HG02885 (cell line): Measurements from ENCODE around the gene GLCCI1.

Source experiments
- ATAC-seq: cut with Tn5 transposase; IDR thresholded peaks from one replicate; pipeline ENCODE4 v1.9.1; 2021; ENCODE audit warnings: mild to moderate bottlenecking; ENCODE audit not compliant: unreplicated experiment, poor library complexity

The GLCCI1 gene

DNA sequence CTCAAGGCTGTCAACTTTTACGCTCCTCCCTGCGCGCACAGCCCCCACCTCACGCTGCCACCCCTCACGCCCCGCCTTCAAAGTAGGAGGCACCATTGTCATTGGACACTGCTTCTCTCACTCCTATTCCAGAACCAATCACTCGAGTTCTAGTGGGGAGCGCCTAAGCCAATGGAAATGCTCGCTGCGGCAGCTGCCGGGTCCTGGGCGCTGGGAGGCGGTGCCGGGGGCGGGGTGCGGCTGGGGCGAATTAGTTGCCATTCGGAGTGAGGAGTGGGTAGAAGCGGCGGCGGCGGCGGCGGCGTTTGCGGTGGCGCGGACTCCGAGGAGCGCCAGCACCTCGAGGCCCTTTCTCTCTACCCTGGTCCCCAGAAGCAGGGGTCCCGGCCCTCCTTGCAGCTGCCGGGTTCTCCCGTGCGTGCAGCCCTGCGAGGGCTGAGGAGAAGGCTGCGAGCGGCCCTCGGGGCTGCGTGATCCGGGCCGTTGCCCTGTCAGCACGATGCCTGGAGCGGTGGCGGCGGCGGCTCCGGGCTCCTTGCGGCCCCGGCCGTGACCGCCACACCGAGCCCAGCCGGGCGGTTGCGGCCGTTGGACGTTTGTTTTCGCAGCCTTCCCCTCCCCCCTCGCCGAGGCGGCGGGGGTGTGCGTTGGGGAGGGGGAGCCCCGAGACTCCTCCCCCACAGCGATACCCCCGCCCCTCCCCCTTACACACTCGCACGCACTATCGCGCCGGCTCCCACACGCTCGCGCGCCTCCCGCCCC, at the start of gene GLCCI1:
GLCCI1 (plus strand) TSS at position 253 of the 762 bp plus-strand sequence. CDS start 555 bp downstream, outside the sequence.
- peak; percentile 79 for ATAC-seq

GRCh38 chr7:7919449-7919945, 49.1 kb upstream of the GLCCI1 start:
- ATAC-seq: peak; percentile 37

- no peak for ATAC-seq
Observed at GRCh38 chr7:7920056-7920455, 48.5 kb upstream of the GLCCI1 start.

GRCh38 chr7:7920481-7920880, 48.1 kb upstream of the GLCCI1 start:
- ATAC-seq: peak; percentile 87

DNA sequence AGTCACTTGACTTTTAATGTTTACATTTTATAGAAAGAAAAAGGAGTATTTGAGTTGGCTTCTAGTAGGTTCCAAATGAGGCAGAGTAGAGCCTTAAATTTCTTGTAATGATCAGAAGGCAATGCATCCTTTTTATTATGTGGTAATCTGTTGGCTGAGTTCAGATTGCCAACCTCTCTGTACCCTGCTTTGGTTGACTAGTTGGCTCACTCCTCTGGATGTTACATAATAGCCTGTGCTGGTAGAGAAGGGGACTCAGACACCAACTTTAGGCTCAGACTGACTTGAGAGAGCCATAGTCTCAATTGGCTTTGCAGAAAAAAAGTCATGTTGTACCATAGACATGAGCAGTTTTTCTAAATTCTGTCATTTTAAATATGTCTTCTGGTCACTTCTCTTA, 46.8 kb upstream of the GLCCI1 start:
- ATAC-seq: no peak

GRCh38 chr7:7922684-7923385, 45.8 kb upstream of the GLCCI1 start:
- ATAC-seq: no peak

GRCh38 chr7:7923818-7924217, 44.8 kb upstream of the GLCCI1 start:
- ATAC-seq: no peak

DNA sequence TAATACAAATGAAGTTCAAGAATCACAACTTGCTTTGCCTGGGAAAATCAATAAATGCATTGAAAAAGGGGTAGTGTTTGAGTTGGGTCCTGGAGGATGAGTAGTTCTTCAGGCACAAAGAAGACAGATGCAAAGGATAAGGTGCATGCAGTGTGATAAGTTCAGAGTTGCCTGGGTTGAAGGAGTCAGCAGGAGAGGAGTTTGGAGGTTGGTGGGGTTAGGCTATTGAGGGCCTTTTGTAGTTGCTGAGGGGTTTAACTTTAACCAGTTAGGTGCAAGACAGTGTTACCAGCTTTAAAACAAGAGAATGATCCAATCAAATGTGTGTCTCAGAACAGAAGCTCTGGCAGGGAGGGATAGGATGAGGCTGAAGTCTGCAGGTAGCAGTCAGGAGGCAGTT, 44.3 kb upstream of the GLCCI1 start:
- no peak for ATAC-seq

DNA sequence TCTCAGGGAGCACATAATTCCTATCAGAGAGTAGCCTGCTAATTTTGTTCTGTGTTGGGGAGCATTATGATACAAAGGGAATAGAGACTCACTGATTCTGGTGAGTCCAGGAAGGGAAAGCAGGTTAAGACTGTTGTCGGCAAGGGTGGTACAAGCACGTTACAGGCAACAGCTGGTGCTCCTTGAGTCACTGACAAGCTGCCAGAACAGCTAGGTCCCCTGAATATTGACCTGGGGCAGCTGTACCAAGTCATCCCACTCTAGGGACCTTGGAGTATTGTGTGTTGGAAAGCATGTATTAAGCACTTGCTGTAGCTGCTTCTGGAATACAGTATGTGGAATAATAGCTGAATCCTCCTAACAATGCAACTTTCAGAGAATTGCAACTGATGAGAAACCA, 37.0 kb upstream of the GLCCI1 start:
- ATAC-seq: no peak

DNA sequence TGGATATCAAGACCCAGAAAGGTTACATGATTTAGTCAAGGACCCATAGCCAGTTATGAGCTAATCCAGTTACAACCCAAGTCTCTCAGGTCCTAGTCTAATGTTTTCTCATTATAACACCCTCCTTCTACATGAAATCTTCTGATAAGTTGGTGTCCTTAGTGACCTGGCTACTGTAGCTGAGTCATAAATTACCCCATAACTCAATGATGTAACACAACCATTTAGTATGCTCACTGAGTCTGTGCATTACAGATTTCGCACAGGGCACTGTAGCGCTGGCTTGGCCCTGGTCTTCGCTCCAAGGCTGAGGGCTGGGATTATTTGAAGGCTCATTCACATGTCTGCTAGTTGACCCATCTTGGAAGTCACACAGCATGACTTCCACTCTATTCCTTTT, 36.0 kb upstream of the GLCCI1 start:
- no peak for ATAC-seq

GRCh38 chr7:7933915-7934526, 34.6 kb upstream of the GLCCI1 start:
- ATAC-seq: no peak

DNA sequence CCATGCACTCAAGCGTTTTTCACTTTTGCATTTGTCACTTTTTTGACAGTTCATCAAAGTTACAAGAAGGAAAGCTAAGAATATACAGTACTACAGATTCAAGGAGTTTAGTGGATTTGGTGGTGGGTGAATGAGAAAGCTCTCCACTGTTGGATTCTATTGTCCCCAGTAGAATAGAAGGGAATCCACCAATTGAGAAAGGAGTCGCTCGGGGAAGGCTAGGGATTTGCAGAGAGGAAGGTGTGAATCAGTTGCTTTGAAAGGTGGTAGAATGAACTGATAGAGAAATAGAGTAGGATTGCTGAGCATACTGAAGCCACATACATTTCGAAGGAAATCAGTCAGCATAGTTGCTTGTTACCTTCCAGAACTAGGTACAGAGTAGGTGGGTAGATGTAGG, 33.7 kb upstream of the GLCCI1 start:
- no peak for ATAC-seq

- ATAC-seq: no peak
Observed at GRCh38 chr7:7938471-7938870, 30.1 kb upstream of the GLCCI1 start.

- no peak for ATAC-seq
Observed at GRCh38 chr7:7943951-7944350, 24.6 kb upstream of the GLCCI1 start.

- peak; percentile 90 for ATAC-seq
Observed at GRCh38 chr7:7944619-7945282, 23.8 kb upstream of the GLCCI1 start.

- no peak for ATAC-seq
Observed at GRCh38 chr7:7946486-7946885, 22.1 kb upstream of the GLCCI1 start.

DNA sequence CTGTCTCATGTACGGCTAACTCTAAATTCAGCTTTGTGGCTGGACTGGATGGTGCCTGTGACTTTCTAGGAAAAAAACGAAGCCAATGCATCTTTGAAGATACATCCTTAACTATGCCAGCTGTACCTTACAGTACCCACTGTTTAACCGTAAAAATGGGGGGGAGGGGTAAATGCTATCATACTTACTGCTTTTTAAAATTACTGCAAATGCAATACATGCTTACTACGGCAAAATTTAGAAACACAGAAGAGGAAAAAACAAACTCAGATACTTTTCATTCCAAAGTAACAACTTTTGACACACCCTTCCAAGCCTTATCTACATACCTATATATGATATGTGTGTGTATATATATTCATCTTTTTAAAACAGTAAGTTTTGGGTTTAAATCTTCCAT, 20.4 kb upstream of the GLCCI1 start:
- ATAC-seq: no peak

DNA sequence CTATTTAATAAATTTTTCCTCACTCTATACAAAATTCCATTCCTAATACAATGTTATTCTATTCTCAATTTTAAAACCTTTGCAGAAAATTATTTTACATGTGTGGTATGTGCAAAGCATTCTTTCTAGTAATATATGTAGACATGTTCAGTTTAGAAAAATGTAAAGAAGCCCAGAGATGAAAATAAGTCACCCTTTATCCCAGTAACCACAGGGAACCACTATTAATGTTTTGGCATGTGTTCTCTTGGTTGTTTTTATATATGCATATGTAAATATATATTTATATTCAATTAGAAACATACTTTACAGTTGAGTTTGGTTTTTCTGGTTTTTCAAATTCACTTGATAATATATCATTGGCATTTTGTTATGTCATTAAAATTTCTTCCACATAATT, 14.8 kb upstream of the GLCCI1 start:
- ATAC-seq: no peak

DNA sequence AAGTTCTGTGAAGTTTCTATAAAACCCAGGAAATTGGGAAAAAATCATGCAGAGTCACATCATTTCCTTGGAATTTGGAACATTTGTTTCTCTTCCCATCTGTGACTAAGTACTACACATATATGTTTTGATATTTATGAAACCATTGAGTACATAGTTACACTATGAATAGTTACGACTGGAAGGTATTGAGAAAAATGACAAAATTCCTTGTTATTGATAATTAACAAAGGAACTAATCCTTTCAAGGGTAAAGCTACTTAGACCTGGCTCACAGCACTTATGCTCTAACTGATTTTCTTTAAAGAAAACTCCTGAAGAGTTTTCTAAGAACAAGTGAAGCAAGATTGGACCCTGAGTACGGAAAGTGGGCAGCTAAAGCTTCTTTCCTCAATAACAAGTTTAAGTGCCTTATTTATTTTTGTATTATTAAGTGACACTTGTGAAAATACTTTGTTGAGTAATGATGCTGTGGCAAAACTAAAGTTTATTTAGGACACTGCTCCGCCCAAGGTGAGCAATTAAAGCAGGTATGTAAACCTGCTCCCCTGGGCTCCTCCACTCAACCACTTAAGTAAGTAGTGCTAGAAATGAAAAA, 12.0 kb upstream of the GLCCI1 start:
- ATAC-seq: no peak

DNA sequence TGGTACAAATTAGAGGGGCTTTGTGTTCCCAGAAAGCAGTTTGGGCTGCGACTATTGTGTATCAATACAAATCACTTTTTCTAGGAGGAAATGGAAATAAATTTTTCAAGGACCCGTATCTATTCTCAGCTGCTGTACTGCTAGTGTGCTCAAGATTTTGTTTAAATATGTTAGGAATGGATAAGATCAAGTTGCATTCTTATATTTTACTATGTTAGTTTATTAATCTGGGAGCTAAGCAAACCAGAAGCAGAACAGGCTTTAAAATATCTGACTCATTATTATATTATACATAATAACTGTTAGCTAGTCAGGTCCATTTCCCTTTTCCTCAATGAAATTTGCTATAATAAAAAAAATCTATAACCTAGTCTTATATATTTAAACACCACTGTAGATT, 11.1 kb upstream of the GLCCI1 start:
- ATAC-seq: no peak
